NCI-H2171 (cell line): ENCODE measurements around the gene PHF20.
"Not testable (repeated sequence)": the region's sequence is repeated elsewhere in the genome, so short reads cannot be mapped to it uniquely, and the experiment has no call there.

ENCODE experiments used
- DNase-seq: peaks from one replicate; lab custom pipeline; 2025; lab: John Stamatoyannopoulos, UW

PHF20 gene

DNA sequence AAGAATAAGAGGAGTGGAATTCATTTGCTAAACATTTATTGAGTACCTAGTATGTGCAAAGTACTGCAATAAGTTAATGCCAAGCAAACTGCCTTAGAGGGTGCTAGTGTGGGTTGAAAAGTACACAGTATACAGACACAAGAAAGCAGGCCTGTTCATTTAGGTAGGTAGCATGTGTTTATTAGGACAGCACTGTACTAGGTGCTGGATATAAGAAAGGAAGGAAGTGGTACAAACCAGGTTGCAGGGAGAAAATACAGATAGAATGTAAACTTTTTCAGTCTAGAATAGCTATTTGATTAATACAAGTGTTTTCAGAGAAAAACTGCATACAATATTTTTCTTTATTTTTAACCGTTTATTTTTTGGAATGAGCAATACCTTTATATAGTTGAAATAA is 68.1 kb downstream of the PHF20 start:
- DNase-seq = no peak

DNA sequence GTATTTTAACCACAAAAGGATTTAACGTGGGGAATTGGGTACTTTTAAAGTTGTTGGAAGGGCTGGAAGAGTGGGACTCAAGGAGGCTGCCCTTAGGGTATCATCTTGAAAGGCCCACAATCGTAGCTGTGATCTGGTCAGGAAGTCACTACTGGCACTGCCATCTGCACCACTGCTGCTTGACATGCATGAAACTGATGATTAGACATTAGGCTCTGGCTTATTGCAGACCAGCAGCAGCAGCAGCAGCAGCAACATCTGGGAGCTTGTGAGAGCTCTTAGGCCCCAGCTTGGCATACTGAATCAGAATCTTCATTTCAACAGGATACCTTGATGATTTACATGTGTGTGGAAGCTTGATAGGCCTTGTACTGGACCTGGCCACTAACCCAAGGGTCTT is 68.6 kb downstream of the PHF20 start:
- DNase-seq = no peak

DNA sequence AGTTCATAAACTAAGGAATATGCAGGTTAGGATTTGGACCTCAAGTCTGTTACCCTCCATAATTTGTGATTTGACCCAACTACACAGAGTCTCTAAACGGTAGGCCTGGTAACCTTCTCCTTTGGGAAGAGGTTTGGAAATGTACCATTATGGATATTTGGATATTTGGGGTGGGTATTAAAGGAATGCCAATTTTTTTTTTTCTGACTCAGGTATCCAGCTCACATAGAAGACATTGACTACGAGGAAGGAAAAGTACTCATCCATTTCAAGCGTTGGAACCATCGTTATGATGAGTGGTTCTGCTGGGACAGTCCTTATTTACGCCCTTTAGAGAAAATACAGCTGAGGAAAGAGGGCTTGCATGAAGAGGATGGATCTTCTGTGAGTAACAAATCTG is 70.5 kb downstream of the PHF20 start:
- no peak for DNase-seq

DNA sequence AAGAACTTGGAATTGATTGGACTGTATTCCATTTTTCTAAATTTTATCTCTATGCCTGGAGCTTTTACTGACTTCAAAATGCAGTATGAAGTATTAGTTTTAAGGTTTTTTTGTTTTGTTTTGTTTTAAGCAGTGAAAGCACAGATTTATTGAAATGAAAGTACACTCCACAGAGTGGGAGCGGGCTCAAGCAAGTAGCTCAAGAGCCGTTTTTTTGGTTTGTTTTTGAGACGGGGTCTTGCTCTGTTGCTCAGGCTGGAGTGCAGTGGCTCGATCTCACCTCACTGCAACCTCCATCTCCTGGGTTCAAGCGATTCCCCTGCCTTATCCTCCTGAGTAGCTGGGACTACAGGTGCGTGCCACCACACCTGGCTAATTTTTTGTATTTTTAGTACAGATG is 72.1 kb downstream of the PHF20 start:
- DNase-seq = not testable (repeated sequence)

DNA sequence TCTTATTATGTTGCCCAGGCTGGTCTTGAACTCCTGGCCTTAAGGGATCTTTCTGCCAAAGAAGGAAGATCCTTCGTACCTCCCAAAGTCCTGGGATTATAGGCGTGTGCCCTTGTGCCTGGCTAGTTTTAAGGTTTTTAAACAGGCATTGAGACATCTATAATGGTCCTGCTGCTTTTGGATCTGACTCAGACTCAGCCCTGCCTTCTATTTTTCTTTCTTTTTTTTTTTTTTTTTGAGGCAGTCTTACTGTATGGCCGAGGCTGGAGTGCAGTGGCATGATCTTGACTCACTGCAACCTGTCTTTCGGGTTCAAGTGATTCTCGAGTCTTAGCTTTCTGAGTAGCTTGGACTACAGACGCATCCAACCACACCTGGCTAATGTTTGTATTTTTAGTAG is 73.7 kb downstream of the PHF20 start:
- DNase-seq = no peak

DNA sequence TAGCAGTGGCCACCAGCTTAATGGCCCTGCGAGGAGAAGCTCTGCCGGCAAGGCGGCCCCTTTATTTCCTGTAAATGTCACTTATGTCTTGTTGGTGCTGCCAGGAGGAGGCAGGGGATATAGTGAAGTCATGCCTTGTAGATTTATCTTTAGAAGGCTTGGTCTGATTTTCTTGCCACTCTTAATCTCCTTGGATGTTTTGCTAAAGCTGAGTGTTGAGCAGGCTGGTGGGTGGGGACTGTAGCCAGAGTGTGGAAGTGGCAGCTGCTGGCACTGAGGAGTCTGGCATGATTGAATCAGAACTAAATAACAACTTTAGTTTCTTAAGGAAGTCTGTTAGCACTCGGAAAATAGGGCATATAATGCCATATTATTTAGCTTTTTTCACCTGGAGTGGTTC is 77.9 kb downstream of the PHF20 start:
- no peak for DNase-seq

DNA sequence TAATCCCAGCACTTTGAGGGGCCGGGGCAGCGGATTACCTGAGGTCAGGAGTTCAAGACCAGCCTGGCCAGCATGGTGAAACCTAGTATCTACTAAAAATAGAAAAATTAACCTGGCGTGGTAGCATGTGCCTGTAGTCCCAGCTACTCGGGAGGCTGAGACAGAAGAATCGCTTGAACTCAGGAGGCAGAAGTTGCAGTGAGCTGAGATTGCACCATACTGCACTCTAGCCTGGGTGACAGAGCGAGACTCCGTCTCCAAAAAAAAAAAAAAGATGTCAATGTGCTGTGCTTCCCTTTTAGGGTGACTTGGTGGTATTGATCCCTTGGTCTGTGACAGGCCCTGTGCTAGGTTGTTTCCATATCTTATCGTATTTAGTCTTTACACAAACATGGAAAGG is 79.8 kb downstream of the PHF20 start:
- DNase-seq = not testable (repeated sequence)

DNA sequence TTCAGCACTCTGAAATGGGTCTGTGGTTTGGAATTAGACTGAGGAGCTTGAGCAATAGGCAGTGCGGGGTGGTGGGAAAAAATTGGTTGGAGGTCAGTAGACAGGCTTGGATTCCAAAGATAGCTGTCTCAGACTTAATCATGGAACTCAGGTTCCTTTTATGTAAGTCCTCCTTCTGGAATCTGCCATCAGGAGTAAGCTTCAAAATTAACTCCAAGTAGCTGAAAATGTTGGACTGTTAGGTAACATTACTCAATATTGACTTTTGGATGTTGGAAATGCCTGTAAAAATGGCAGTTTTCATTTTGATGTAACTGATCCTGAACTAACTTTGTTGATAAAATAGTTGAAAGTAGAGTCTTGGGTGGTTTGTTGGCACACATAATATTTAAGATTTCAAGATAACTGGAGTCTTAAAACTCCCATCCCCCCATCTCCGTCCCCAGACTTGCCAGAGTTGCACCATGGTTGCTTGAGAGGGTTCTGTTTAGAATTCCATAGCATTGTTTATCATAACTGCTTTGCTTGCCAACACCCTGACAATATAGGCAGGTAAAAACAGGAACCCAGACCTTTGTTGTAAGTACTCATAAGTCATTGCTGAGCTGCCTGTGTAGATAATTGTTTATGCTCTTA is 83.0 kb downstream of the PHF20 start:
- DNase-seq = no peak

DNA sequence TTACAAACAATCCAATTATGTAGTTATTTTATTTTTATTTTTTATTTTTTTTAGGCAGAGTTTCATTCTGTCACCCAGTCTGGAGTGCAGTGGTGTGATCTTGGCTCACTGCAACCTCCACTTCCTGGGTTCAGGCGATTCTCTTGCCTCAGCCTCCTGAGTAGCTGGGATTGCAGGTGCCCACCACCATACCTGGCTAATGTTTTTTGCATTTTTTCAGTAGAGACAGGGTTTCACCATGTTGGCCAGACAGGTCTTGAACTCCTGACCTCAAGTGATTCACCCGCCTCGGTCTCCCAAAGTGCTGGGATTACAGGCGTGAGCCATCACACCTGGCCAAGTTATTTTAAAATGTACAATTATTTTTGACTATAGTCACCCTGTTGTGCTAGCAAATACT is 83.8 kb downstream of the PHF20 start:
- not testable (repeated sequence) for DNase-seq

DNA sequence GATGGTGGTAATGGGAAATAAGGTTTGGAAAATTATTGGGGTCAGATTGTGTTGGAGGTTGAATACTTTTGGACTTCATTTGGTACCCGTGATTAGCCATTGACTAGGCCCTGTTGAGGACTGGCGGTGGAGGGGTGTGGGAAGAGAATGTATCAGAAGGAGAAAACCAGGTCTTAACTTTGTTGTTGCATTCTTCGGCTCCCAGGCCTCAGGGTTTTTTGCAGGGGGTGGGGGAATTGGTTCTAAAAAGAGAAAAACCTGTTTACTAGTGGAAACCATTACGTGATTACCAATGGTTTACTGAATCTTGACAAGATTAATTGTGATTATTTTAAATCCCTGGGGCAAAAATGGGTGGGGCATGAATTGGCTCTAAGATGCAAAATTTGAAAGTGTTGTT is 85.1 kb downstream of the PHF20 start:
- no peak for DNase-seq

DNA sequence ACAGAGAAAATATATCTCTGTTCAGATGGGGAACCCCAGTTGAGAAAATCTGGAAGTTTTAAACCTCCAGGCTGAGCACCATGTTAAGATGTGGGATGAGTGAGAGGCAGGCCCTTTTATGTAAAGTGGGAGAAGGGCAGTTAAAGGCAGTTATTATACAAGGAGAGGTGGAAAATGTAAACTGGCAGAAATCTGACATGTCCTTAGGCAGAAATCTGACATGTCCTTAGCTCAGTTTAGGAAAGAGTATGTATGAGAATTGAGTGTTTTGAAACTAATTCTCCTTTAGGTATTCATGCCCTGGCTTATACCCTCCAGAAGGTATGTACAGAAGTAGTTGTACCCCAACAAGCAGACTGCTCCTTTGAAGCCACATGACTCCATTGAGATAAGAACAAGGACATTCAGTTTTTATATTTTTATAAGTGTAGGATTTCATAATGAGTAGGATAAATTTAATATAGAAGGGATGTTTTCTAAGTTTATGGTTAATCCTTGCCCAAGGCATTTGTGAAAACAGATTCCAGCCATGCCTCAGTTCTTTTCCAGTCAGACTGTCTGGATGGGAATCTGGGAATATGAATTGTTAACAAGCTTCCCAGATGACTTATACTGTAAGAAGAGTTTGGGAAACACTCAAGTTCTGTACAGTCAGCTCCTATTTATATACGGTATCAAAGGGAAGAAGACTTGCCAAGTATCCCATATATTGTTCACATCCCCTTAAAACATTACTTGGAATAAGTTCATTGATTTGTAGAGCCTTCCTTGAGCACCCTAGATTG is 94.8 kb downstream of the PHF20 start:
- DNase-seq = no peak

DNA sequence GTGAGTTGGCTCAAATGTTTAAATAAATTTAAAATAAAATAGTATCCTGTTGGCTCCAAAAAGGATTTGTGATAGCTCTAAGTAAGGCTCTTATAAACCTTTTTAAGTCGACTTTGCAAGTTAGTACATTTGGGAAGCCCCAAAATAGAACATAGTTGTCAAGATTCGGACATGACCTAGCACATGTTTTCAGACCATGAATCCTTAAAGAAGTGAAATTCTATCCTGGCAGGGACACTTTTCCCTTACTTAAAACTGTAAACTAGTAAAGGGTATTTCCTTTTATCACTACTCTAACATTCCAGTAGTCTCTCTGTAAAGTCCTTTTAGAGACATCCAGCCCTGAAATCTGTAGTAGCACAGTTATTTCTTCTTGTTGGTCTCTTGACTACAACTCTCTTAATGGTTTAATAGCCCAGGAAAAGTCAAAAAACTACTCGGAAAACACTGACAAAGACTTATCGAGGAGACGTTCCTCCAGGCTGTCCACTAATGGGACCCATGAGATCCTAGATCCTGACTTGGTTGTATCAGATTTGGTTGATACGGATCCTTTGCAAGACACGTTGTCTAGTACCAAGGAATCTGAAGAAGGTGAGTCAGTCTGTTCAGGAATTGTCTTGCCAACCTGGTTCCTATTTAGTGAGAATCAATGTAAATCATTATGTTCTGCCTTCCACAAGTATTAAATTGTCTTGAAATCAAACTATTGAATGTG is 98.9 kb downstream of the PHF20 start:
- no peak for DNase-seq

DNA sequence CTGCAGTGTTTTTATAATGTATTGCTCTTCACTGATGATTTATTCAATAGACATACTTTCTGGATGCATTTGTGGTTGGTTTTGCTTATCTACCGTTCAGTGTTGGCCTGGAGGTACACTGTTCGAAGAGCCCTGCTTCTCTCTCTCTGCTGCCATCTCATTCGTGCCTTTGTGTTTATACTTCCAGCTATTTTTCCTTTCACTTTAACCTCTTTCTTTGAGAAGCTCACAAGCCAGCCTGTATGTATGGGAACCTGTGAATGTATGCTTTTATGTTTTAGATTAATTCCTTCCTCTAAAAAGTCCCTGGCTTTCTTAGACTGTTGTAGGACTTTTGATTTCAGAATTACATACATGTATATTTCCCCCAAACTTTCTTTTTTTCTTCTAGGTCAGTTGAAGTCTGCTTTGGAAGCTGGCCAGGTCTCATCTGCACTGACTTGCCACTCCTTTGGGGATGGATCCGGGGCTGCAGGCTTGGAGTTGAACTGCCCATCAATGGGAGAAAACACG is 99.5 kb downstream of the PHF20 start:
- DNase-seq = no peak

DNA sequence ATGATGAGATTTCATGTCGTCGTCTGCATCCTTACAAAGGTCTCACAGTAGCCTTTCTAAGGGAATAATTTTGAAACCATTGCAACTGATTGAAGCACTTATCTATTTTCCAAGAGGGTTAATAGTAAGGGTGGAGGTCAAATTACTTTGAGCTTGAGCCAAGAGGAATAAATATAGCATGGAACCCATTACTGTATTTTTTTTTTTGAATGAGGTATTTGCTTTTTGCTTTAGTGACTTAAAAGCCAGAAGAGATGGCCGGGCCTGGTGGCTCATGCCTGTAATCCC is 104.2 kb downstream of the PHF20 start:
- no peak for DNase-seq

DNA sequence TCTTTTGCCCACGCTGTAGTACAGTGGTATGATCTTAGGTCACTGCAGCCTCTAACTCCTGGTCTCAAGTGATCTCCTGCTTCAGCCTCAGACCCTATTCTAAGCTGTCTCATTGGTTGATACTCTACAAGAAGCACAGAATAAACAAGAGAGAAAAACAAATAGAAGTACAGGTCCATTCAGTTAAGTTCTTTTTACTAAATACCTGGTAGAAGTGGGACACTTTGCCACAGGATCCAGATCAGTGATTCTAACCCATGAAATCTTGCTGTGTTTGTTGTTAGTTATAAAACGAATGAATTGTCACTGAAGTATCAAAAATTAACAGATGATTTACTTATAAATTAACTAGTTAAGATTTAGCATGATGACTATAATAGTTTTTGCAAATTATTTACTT is 105.8 kb downstream of the PHF20 start:
- no peak for DNase-seq

DNA sequence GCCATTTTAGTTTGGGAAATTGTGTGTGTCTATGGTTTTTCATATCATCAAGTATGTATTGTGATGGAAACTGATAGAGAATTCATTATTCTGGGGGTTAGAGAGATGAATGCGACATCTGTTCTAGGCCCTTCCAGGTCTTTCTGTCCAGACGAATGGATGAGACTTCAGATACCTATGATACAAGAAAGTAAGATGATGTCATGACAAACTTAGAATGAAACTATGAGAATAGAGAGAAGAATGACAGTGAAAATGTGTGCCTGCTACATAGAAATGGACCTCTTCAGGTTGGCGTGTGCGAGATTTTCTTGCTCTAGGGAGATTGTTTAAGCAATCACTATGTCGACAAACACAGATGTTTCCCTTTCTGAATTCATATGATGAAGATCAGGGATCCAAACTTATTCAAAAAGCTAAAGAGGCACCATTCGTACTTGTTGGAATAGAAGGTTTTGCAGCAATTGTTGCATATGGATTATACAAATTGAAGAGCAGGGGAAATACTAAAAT is 106.4 kb downstream of the PHF20 start:
- DNase-seq = no peak

DNA sequence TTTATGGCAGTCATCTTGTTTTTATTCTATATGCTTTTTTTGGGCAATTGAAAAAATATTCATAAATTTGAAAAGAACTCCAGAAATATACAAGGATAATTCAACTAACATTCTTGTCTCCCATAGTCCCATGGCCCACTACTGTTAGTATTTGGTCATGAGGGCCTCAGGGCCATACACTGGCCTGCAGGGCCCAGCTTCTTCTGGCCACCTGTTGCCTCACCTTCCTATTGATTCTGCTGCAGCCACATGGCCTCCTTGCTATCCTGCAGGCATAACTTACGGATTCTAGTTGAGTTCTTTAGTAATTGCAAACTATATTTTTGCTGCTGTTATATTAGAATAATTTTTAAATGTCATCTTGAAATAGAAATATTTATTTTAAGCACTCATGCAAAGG is 109.9 kb downstream of the PHF20 start:
- DNase-seq = no peak

DNA sequence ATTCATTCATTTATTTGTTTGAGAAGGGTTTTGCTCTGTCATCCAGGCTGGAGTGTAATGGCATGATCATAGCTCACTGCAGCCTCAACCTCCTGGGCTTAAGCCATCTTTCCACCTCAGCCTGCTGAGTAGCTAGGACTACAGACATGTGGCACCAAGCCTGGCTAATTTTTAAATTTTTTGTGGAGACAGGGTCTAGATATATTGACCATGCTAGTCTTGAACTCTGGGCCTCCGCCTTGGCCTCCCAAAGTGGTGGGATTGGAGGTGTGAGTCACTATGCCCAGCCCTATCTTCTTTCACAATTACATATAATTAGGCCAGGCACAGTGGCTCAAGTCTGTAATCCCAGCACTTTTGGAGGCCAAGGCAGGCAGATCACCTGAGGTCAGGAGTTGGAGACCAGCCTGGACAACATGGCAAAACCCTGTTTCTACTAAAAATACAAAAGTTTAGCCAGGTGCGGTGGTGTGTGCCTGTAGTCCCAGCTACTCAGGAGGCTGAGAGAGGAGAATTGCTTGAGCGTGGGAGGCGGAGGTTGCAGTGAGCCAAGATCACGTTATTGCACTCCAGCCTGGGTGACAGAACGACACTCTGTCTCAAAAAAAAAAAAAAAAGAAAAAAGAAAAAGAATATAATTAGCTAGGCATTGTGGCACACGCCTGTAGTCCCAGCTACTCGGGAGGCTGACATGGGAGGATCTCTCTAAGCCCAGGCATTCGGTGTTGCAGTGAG is 110.8 kb downstream of the PHF20 start:
- not testable (repeated sequence) for DNase-seq

DNA sequence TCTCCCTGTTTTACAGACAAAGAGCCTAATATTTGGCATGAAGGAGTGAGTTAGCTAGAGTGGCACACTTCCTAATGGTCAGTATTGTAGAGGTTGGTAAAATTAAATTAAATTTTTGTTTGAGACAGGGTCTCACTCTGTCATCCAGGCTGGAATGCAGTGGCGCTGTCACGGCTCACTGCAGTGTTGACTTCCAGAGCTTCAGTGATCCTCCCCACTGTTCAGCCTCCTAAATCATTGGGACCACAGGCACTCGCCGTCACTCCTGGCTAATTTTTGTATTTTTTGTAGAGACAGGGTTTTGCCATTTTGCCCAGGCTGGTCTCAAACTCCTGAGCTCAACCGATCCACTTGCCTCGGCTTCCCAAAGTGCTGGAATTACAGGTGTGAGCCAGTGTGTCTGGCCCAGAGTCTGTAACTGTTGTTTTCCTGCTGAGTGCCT is 111.5 kb downstream of the PHF20 start:
- no peak for DNase-seq

DNA sequence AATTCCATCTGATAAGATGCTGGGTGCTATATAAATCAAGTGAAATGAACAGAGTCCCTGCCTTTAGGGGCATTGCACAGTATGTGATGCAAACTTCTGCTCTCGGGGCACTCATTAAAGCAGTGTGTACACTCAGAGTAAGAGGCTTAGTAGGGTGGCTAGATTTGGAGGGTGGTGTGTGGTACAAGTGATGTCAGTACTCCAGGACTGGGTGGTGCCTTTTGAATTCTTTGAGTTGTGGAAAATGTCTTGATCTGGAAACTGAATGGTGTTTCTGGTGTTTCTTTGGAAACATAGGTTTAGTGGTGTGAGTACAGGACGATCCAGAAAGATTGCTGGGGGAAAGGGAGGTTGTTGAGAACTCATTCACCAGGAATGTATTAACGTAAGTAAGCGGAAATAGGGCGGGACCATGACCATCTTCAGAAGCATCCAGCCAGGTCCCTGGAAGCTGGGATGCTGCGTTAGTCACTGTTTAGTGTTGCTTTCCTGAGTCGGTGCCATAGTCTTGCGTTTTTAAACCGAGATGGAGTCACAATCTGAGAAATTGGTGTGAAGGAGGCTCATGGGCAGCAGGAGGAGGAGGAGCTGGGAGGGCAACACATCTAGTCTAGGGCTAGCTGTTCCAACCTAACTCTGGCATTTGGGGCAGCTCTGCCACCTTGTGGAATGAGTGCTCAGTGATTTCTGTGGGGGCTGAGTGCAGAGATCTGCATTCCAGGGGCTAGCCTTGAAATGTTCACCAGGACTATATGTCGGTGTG is 112.1 kb downstream of the PHF20 start:
- DNase-seq = peak; percentile 50

DNA sequence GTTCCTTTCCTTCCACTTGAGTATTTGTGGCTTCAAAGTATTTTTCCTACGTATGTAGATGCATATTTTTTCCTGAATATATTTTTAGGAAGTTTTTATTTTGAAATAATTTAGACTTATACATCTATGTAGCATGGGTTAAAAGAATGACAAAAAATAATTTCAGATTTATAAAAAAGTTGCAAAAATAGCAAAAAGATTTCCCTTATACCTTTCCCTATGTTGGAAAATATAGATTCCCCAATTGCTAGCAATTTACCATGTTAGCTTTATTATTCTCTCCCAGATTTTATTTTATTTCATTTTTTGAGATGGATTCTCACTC is 112.7 kb downstream of the PHF20 start:
- no peak for DNase-seq

DNA sequence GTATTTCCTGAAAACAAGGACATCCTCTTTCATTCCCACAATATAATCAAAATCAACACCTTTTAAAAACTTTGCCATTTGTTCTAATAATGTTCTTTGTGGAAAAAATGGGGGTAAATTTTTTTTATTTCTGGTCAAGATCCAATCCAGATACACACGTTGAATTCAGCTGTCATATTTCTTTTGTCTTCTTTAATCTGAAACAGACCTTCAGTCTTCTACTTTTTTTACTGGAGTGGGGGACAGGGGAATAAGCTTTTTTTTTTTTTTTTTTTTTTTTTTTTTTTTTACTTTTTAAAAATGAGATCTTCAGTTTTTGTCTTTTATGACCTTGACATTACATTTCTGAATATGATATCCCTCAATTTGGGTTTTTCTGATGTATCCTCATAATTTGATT is 113.4 kb downstream of the PHF20 start:
- no peak for DNase-seq
